Right renal cortex interstitium (tissue), 3 donors: ENCODE data around the gene BNC2. TPM values are rescaled to one million over a fixed set of nuclear protein-coding genes. Genes with fewer than 3 reads are reported as not detected.

Source experiments
- DNase-seq, 3 donors: peaks; one replicate each; pipeline ENCODE4 v3.0.0-alpha.2; 2013; ENCODE audit warnings: low read depth in 3 of 3, low spot score in 2 of 3
- polyA plus RNA-seq, 3 donors: library from polyadenylated mRNA; unstranded; fragments of 120-200 nt; gene quantifications; one replicate each; pipeline ENCODE4 v1.2.1, GENCODE V29; 2013; ENCODE audit not compliant: insufficient read length in 3 of 3

Gene BNC2
- polyA plus RNA-seq, 3 donors: 8.3 to 8.5 (median 8.4) TPM

DNA sequence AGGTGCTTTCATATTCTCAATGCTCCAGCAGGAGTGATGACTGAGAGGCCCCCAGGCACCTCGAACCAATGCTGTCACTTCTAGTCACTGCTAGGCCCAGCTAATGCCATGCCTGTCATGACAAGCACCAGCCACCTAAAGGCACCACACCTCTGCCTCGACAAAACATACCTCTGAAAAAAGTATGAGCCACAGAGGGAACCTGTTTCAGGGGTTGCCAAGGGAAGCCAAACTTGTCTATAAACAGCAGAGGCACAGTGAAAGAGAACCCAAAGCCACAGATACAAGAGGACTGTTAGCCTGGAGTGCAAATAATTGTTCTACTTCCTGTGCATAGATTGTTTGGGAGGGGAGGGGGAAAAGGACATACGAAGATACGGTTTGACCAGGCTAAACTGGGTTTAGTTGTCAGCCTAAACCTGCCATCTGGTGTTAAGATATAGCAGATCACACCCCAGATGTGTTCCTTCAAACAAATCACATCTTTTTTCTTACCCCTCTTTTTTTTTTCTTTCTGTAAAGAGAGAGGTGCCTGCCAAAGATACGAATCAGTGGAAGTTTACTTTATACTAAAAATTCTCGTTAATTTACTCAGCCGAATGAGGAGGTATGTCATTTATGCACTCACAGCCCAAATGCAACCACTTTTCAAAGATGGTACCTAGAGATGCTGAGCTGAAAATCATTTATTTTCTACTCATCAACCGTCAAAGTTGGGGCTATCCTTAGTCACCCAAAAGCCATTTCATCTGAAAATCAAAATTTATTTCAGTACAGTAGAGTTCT is 45.7 kb downstream of the BNC2 start:
- DNase-seq: no peak

DNA sequence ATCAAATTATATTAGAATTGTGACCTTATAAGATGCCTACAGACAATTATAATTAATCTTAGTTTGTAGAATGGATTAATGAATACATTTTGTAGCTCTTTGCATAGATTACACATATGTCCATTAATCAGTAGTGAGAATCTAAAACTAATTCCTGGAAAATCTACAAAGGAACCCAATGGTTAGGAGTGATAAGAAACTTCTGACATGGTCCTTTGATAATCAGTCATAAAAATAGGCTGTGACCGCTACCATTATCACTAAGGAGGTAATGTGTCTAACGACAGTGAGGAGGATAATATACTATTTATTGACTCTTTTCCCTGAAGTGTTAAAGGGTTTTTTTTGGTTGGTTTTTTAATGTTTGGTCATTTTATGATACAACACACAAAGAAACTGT is 46.6 kb downstream of the BNC2 start:
- DNase-seq: no peak

DNA sequence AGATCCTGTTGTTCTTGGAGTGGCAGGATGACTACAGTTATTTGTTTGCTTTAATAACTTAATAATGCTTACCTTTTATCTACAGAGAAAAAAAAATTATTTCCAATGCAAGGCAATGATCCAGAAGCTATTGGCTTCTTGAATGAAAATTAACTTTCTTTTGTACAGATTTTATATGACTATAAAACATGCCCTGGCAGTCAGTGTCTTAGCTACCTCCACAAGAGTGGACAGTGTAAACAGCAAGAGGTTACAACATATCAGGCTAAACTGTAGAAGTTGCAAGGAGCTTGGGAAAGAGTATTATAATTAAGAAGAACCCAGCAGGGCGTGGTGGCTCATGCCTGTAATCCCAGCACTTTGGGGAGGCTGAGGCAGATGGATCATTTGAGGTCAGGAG is 49.1 kb downstream of the BNC2 start:
- DNase-seq: no peak

DNA sequence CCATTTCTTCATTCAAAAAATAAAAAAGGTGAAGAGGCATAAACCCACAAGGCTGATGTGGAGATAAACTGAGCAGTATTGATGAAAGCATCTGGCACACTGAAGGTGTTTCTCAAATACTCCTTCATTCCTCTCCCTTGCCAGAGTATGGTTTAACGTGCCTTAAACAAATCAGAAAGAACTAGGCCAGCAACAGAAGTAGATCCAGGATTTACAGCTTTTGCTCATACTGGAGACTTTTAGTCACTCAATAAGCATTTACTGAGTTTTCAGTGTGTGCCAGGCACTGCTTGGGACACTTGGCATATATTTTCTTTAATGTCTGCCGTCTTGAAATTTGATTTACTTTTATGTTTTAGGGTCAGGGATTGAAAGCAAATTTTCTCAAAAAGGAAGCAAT is 53.0 kb downstream of the BNC2 start:
- DNase-seq: no peak

DNA sequence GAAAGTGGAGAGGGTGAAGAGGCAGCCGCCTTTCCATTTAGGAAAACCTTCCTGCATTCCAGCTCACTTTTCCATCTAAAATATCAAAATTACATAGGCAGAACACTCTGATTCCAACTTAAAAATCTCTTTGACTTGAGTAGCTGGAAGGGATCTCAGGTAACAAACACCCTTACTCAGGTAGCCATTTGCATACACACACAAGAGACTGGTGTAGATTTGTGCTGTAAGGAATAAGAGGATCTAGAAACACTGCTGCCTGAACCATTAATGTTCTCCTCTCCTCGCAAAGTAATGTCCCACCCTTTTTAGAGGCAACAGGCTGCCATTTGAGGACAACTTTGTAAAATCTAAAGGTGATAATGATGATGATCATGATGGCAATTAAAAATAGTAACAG is 53.5 kb downstream of the BNC2 start:
- DNase-seq: no peak

DNA sequence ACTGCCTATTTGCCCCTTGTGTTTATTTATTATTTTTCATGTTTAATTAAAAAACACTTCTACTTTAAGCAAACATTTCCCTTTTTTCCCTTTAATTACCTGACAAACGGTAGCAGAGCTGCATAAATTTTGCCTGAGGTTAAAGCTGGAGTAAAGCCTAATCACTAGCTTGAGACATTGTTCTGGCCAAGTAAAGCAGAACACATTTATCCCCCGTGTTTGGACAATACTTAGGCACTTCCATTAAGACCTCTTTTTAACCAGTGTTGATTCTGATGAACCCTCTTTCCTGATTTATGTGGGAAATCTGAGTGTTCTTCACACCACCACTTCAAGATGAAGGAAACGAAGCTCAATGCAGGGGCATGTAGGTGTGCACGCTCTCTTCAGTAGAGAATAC is 54.5 kb downstream of the BNC2 start:
- DNase-seq: no peak

DNA sequence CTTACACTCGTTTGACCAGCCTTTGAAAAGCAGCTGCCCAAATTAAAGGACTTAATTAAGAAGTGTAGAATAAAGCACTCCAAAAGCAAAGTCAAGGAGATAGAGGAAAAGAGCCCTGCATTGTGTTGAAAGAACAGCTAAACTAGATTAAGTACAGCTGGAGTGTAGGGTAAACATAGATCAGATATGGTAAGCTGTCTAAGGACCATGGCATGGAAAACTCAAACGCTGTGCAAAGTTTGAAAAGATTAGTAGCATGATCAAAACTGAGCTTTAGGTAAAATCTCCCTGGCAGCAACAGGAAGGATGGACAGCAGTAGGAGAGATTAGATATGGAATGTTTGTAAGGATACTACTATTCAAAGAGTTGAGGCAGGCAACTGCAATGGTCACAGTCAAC is 55.4 kb downstream of the BNC2 start:
- DNase-seq: no peak

DNA sequence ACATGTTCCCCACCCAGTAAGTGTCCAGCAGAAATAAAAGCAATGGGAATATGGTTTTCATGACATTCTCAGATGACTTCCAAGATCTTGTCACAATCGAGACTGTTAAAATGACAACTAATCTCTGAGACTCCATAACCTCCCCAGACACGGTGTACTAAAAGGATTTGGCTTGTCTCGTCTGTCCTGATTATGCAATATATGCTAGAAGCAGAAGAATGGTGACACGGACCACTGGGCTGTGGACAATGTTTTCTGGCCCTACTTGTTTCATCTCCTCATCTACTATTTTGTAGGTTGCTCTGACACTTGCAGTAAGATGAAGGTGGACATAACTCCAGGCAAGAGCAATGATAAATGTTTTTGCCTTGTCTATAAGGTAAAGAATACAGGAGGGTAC is 56.6 kb downstream of the BNC2 start:
- no peak for DNase-seq

DNA sequence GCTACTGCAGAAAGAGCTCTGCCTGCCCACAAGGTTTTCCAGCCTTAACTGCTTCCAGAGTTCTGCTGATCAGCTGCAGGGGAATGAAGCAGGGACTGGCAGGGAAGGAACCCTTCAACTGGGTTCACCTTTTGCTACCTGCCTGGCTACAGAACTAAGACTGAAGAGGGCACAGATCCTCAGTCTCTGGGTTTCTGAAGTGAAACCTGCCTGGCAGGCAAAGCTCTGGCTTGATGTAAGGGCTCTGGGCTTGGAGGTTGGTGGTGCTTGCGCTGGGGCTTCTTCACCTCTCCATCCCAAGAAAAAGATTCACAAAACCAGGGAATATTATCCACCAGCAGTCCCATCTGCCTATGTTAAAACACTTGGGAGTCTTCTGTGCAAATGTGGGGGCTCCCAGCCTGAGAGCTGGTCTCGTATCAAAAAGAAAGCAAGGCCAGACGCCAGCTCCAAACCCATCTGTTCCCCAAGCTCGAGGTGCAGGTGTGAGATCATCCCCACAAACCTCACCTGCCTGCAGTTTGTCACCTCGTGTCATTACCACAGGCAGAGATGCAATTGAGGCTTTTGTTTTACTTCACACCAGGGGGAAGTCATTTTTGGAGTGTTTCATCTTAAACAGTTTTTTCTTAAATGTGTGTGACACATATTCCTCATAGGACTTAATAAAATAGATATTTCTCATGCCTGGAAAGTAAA is 58.3 kb downstream of the BNC2 start:
- DNase-seq: no peak

DNA sequence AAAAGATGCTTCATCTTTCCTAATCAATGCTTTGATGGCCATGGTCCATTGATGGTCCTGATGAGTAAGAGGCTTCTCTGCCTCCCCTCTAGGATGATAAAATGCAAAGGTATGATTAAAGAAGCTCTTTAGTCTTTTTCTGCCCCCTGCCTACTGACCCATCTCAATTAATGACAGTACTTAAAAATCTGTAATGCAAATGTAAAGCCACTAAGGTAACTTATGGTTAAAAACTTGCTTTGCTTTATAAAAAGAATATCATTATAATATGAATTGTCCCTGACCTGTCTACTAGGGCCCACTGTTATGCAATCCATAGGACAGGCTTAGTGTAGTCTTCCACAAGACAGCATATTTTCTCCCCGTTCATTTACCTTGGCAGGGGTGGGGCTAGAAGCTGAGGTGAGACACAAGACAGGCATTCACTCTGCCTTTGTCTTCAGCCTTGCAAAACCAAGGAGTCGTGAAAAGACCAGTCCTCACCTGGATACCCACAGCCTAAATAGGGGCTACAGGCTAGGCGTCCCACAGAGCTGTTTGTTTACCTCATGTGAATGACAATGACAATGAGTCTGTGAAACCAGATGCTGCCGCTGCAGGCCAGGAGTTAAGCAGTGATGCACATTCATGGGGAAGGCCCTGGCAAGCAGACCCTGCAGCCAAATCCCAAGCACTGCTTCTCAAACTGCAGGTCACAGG is 60.4 kb downstream of the BNC2 start:
- no peak for DNase-seq

DNA sequence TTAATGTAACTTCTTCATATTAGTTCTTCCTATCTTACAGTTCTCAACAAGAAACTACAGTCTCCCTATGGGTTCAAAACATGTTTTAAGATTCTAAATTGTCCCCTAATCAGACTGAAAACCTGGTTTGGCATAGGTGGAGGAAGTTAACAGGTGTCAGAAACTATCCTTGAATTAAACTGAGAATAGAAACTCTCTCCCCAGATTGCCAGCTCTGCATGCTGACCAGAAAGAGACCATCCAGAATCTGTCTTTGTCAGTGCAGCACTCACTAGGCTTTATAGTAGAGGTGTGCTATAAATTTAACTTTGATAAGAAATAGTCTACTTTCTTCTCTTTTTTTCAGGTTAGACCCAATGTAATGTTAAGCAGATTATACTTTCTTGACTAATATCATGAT is 63.8 kb downstream of the BNC2 start:
- no peak for DNase-seq

DNA sequence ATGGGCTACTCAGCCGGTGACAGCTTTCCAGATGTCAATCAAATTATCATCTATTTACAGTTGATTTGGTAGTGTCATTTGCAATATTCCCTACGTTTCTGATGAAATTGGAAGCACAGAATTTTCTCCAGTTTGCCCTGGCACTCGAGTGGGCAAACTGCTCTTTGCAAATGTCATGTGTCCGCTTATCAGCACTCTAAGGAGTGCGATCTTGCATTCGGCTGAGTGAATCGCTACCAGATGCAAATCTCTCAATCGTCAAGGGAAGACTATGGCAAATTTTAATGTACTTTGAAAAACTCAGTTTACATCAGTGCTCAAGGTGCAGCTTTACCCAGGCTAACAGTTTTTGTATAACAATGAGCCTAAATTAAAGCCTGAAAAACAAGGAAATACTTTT is 66.8 kb downstream of the BNC2 start:
- no peak for DNase-seq

DNA sequence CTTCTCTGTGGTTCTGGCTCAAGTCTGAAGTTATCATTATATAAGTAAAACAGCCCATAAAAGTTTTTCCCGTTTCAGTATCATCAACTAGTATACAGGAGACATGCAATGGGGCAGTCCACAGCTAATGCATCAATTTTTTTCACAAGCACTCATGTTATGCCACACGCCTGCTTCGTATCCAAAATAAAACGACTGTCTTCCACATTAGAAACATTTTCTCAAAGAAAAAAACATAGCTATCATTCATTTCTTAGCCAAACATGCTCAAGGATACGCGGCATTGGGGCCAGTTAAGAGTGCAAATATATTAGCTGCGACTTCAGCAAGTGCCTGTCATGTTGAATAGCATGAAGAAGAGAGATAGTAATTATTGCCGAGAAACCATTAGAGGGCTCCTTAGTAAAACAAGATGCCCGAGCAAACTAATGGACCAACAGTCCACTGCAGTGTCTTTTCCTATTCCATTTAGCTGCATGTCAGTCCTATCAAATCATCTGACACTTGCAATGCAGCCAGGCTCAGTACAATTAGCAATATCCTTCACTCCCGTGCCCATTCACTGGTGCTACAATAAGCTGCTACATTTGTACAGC is 68.5 kb downstream of the BNC2 start:
- DNase-seq: no peak

DNA sequence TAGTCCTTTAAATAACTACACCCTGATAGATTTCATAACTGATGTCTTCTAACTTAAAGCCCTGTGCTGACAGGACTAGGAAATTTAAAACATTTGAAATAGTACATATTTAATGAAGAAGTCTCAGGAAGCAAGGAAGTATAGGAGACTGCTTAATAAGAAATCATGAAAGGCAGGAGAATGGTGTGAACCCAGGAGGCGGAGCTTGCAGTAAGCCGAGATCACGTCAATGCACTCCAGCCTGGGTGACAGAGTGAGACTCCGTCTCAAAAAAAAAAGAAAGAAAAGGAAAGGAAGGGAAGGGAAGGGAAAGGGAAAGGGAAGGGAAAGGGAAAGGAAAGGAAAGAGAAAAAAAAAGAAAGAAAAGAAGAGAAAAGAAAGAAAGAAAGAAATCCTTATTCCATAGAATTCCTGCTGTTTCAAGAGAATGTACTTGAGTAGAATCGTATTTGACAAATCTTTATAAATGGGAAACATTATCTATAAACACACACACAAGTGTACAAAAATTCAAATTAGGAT is 74.1 kb downstream of the BNC2 start:
- DNase-seq: no peak

DNA sequence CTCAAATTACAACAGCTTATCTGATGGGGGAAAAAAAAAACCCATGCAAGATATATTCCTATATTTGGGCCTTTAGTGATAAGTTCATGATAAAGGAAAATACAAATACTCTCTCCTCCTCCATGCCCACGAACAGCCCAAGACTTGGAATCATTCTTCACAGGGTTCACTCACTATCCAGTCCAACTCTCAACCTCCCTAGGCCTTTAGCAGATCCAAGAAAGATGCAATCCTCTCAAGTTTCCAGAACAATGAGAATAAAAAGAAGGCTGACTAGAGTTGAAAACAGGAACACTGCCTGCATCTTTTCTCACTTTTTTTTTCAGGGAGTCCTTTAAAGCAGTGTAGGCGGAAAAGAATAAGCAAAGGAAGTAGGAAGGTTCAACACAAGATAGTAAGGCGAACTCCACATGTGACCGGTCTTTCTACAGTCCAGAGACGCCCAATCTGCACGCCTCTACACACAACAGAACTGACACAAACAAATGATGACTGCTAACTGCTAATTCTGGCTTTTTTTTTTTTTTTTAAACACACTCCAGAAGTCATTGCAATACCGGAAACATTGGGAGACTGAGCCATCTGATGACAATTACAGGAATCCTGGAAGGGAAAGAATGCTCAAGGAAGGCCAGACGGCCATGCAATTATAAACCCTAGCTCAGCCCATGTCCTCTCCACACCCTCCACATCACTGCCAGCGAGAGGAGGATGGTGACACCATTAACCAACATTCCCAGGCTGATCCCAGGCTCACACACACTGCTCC is 75.4 kb downstream of the BNC2 start:
- DNase-seq: no peak

DNA sequence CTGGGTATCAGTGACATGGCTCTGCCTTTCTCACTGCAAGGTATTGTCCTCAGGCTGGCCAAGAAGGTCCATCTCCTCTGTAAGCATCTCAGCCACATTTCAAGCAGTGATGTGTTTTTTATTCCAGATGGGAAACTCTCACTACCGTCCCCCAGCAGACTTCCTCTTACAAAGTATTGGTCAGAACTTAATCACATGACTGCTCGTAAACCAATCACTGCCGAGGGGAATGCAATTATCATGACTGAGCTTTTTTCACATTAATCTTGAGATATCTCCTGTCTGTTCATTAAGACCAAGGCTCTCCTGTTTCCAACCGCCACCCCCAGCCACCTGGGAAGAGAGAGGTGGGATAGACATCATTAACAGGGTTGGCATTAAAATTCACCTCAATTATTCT is 76.4 kb downstream of the BNC2 start:
- DNase-seq: no peak

DNA sequence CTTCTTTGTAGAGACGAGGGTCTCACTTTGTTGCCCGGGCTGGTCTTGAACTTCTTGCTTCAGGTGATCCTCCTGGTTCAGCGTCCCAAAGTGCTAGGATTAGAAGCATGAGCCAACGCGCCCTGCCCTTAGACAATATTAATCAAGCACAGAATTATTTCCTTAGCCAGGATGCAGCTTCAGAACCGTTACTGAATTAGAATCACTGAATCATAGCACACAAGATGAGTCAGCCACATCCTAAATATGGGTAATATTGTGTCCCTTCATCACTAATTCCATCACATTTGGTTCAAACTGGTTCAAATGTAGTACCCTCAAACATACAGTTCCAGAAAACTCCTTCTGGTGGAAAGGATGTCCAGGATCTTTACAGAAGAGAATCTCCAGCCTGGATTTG is 82.7 kb downstream of the BNC2 start:
- DNase-seq: no peak

DNA sequence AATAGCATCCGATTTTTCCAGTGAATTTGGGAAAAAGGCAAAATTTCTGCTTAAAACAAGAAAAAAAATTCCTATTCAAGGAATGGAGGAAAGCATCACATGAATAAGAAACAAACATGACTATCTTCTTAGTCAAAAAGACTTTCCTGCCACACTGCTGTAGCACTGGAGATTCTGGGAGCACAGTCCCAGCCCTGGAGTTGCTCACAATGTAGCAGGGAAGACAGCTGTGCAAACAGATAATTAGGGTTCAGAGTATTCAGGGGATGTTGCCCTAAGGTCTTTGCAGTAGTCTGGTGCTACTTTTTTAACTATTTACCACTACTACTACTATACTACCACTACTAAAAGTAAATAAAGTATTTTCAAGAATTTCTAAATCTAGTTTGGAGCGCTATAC is 86.5 kb downstream of the BNC2 start:
- DNase-seq: no peak

DNA sequence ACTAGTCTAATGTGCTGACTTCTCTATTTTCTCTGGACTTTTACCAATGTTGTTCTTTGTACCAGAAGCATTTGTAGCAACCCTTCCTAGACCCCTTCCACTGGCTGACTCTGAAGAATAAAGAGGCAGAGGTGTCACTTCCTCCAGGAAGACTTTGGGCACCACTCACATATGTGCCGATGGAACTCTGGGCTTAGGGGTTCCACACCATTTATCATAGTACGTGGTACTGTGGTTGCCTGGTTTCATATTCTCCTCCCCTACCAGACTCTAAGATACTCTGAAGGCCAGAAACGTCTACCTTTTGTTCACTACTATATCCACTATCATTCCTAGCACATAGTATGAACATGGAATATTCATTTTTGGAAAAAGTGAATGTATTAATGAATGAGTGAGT is 88.0 kb downstream of the BNC2 start:
- no peak for DNase-seq

DNA sequence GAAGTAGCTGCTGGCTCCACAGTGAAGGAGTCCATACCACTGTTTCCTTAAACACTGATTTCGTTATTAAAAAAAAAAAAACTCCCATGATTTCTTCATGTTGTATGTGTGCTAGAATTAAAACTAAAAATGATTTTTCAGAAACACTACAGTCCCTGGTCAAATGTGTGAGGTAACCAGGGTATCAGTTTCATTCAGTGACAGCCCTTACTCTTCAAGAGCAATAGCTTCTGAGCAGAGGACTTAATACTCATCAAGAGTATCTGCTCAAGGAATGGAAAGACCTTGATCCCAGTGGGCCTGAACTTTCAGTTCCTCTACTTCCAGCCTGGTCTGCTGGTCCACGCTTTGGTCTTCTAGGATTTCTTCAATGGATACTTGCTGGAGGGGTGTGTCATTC is 95.1 kb downstream of the BNC2 start:
- no peak for DNase-seq

DNA sequence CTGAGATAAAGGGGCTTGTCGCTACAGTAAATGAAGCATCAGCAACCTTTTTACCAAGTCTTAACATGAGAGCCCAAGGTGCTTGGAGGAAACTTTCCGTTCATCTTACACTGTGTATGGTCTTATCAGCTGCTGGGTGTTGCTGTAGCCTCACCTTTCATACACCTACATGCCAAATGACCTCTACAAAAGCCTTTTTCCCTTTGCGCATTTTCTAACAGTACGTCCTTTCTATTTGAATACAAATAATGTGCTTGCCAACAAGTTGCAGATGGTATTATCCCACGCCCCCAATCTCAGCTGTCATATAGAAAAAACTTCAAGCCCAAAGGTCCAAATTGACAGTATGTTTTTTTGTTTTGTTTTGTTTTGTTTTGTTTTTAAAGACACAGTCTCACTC is 96.9 kb downstream of the BNC2 start:
- no peak for DNase-seq
